Smooth muscle cell (in vitro differentiated cells): ENCODE results near the gene CCDC34. TPM values are rescaled to one million over a fixed set of nuclear protein-coding genes. Genes with fewer than 3 reads are reported as not detected.

Experiments used
- DNase-seq: peaks from one replicate; lab custom pipeline; 2025; ENCODE audit not compliant: unreplicated experiment; lab: John Stamatoyannopoulos, UW
- H2AFZ ChIP-seq: fragments of 200-600 bp; sonication (generic); 2 replicates; pipeline ENCODE4 v1.6.0; 2016; ENCODE audit warnings: antibody characterized with exemption, low read depth, mild to moderate bottlenecking
- H3F3A ChIP-seq: fragments of 200-600 bp; sonication (generic); 2 replicates; pipeline ENCODE4 v1.6.0; 2017; ENCODE audit warnings: antibody characterized with exemption, low read depth
- H3K27ac ChIP-seq: fragments of 200-600 bp; sonication (generic); 2 replicates; pipeline ENCODE4 v1.5.1; 2016; ENCODE audit warnings: low read depth, mild to moderate bottlenecking
- H3K27me3 ChIP-seq: fragments of 200-600 bp; sonication (generic); 2 replicates; pipeline ENCODE4 v1.6.1; 2016; ENCODE audit warnings: low read depth, mild to moderate bottlenecking
- H3K36me3 ChIP-seq: fragments of 200-600 bp; sonication (generic); 2 replicates; pipeline ENCODE4 v1.5.1; 2016; ENCODE audit warnings: low read depth
- H3K4me1 ChIP-seq: fragments of 200-600 bp; sonication (generic); 2 replicates; pipeline ENCODE4 v1.5.1; 2016; ENCODE audit warnings: low read depth
- H3K4me2 ChIP-seq: fragments of 200-600 bp; sonication (generic); 2 replicates; pipeline ENCODE4 v1.6.0; 2016; ENCODE audit warnings: mild to moderate bottlenecking
- H3K4me3 ChIP-seq: fragments of 200-600 bp; sonication (generic); 2 replicates; pipeline ENCODE4 v1.5.1; 2016; ENCODE audit warnings: mild to moderate bottlenecking
- H3K79me2 ChIP-seq: fragments of 200-600 bp; sonication (generic); 2 replicates; pipeline ENCODE4 v1.6.0; 2016; ENCODE audit warnings: low read depth, mild to moderate bottlenecking
- H3K9ac ChIP-seq: fragments of 200-600 bp; sonication (generic); 2 replicates; pipeline ENCODE4 v1.6.0; 2016; ENCODE audit warnings: low read depth
- H3K9me3 ChIP-seq: fragments of 200-600 bp; sonication (generic); replicated peaks from 2 replicates; pipeline ENCODE4 v1.5.1; 2016; ENCODE audit warnings: low read depth
- H4K20me1 ChIP-seq: fragments of 200-600 bp; sonication (generic); 2 replicates; pipeline ENCODE4 v1.6.0; 2016; ENCODE audit warnings: low read depth
- WGBS: methylation state at CpG from one replicate; pipeline ENCODE4 v1.1.7; 2016; ENCODE audit warnings: low lambda C conversion rate; 5-methylcytosine and 5-hydroxymethylcytosine counted together
- polyA plus RNA-seq: library from polyadenylated mRNA; unstranded; fragments of >200 nt; fragmentation: Nextera tagmentation; extraction: Ambion mirVana; gene quantifications from 2 replicates; pipeline ENCODE4 v1.2.1, GENCODE V29; 2016
- total RNA-seq: library from RNA; depleted of rRNA; stranded (reverse); fragments of >200 nt; gene quantifications from 2 replicates; pipeline ENCODE4 v1.2.3, GENCODE V29; 2014
- TF ChIP-seq, protein P1 (sequence below): fragments of 200-600 bp; sonication (generic); IDR thresholded peaks from 2 replicates; pipeline ENCODE4 v1.5.1; 2017; ENCODE audit warnings: borderline replicate concordance, mild to moderate bottlenecking, antibody characterized with exemption; ENCODE audit not compliant: insufficient read depth, poor library complexity, severe bottlenecking

CCDC34 gene
- total and polyA plus RNA-seq, 2 experiments from 2014 or later: 6.7 to 9.3 TPM

DNA sequence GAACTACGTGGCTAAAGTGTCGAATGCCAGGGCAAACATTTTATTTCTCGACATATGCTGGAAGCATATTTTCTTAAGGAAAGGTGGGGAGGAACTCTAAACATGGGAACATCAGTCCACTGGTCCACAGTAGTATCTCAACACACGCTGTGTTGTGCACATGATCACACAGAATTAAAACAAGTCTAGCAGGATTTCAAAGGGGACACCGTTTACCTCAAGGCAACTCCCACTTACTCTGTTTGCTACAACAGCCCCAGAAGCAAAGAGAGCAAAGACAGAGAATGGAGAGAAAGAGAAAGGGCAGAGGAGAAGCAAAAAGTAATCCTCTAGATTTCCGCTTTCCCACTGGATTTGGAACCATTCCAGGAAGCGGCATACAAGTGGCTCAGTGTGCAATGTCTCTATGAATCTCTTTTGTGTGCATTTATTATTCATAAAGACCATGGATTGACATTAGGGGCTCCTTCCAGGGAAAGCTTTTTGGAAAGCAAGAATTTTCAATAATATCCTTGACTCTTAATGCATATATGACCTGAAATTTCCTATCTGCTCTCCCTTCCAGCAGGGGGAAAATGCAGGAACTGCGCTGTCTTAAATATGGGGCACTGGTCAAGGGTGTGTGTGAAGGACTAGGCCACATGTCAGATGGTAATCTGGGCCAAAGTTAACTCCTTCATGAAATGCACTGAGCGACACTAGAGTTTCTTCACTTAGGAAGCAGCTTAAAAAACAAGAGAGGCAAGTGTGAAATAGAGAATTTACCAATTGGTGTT is 34.8 kb upstream of the CCDC34 start:
- no peak overlapping the region for H3K27ac ChIP-seq
- no peak overlapping the region for H2AFZ ChIP-seq
- H3K9ac ChIP-seq: no peak overlapping the region
- H3K79me2 ChIP-seq: peaks cover 11% of the 10 kb centered on the region
- H3K4me1 ChIP-seq: peaks cover 53% of the 10 kb centered on the region
- WGBS: 72% methylated on average over 9 of the region's 9 CpGs
- H3K4me2 ChIP-seq: peak overlapping the region; percentile 43
- H3K36me3 ChIP-seq: no peaks in the 10 kb centered on the region
- H3K27me3 ChIP-seq: no peaks in the 10 kb centered on the region
- TF ChIP-seq, protein P1, sequence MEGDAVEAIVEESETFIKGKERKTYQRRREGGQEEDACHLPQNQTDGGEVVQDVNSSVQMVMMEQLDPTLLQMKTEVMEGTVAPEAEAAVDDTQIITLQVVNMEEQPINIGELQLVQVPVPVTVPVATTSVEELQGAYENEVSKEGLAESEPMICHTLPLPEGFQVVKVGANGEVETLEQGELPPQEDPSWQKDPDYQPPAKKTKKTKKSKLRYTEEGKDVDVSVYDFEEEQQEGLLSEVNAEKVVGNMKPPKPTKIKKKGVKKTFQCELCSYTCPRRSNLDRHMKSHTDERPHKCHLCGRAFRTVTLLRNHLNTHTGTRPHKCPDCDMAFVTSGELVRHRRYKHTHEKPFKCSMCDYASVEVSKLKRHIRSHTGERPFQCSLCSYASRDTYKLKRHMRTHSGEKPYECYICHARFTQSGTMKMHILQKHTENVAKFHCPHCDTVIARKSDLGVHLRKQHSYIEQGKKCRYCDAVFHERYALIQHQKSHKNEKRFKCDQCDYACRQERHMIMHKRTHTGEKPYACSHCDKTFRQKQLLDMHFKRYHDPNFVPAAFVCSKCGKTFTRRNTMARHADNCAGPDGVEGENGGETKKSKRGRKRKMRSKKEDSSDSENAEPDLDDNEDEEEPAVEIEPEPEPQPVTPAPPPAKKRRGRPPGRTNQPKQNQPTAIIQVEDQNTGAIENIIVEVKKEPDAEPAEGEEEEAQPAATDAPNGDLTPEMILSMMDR: no peak
- peaks cover 6% of the 10 kb centered on the region for H4K20me1 ChIP-seq
- H3K9me3 ChIP-seq: no peaks in the 10 kb centered on the region
- no peak overlapping the region for H3K4me3 ChIP-seq
- peaks cover 25% of the 10 kb centered on the region for H3F3A ChIP-seq
- DNase-seq: no peak

DNA sequence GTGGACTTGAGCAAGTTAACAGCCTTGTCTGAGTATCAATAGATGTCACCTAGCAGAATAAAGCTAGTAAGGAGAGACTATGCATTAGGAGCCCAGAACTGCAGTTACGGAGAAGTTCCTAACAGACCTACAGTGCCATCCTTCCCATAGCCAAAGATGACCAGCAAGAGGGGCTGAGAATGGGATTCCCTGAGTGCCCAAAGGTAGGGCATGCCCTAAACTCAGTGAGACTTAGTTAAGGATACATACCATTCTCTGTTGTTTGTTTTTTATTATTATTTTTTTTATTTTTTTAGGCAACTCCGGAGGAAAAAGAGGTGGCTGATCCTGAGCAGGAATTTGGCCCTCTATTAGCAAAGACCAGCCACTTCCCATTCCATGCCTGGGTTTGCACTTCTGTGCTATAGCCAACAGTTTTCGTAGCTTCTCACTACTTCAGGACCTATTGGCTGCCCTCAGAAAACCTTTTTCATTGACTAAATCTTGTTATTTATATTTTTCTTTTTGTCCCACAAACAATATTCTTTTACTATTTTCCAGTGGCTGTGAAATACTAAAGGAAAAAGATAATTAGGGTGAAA is 33.3 kb upstream of the CCDC34 start:
- Histone ChIP-seq H3K36me3 (no peaks in the 10 kb centered on the region), H4K20me1 (peaks cover 6% of the 10 kb centered on the region), H3F3A (peaks cover 25% of the 10 kb centered on the region), H3K9me3 (no peaks in the 10 kb centered on the region), H3K9ac (no peak overlapping the region), H3K27me3 (no peaks in the 10 kb centered on the region), H3K4me2 (peak overlapping the region; percentile 74), H3K79me2 (peaks cover 5% of the 10 kb centered on the region), H3K4me1 (peaks cover 67% of the 10 kb centered on the region), H3K27ac (peak overlapping the region; percentile 88), H3K4me3 (peak overlapping the region; percentile 25), H2AFZ (no peak overlapping the region)
- no peak for DNase-seq
- TF ChIP-seq, protein P1: no peak
- 82% methylated on average over 3 of the region's 3 CpGs for WGBS

DNA sequence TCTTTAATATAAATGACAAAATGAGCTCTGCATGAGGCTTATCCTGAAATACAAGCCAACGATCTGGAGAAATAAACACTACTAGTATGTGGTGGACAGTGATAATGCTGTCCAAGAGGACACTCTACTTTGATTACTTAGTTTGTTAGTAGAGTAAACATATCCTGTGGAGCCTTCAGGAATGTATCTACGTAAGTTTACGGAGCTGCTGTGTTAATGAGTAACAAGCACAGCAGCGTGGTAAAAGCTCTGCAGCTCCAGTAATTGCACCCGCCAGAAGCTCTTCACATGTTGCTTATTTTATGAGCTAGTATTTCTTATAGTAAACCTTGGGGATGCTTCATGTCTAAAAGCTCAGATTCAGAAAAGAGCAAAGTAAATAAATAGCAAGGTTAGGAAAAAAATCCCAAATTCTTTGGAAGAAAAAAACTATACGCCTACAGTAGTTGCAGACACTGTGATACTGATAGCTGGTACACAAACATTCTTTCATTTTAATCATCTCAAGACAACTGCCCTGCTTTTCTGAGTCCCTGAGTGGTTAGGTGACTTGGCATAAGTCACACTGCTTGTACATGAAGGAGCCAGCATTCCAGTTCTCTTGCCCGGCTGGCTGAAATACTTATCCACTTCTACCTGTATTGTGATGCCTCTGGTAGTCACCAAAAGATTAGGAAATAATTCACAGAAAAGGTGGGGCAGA is 32.7 kb upstream of the CCDC34 start:
- H4K20me1 ChIP-seq: peaks cover 6% of the 10 kb centered on the region
- H3K27ac ChIP-seq: peak overlapping the region; percentile 88
- H3K9ac ChIP-seq: no peak overlapping the region
- 13% methylated on average over 7 of the region's 7 CpGs for WGBS
- H3K36me3 ChIP-seq: no peaks in the 10 kb centered on the region
- peak overlapping the region; percentile 74 for H3K4me2 ChIP-seq
- peaks cover 27% of the 10 kb centered on the region for H3F3A ChIP-seq
- H3K4me3 ChIP-seq: peak overlapping the region; percentile 25
- H3K79me2 ChIP-seq: peaks cover 2% of the 10 kb centered on the region
- no peak for DNase-seq
- no peaks in the 10 kb centered on the region for H3K9me3 ChIP-seq
- no peak overlapping the region for H2AFZ ChIP-seq
- TF ChIP-seq, protein P1: no peak
- peaks cover 74% of the 10 kb centered on the region for H3K4me1 ChIP-seq
- no peaks in the 10 kb centered on the region for H3K27me3 ChIP-seq
